Measurements from ENCODE around the gene ULK1. TPM values are rescaled to one million over a fixed set of nuclear protein-coding genes. Genes with fewer than 3 reads are reported as not detected.

ULK1 gene
- total and polyA plus RNA-seq, 3 donors from 2014 or later = 29.2 to 53.5 (median 49.9) TPM

DNA sequence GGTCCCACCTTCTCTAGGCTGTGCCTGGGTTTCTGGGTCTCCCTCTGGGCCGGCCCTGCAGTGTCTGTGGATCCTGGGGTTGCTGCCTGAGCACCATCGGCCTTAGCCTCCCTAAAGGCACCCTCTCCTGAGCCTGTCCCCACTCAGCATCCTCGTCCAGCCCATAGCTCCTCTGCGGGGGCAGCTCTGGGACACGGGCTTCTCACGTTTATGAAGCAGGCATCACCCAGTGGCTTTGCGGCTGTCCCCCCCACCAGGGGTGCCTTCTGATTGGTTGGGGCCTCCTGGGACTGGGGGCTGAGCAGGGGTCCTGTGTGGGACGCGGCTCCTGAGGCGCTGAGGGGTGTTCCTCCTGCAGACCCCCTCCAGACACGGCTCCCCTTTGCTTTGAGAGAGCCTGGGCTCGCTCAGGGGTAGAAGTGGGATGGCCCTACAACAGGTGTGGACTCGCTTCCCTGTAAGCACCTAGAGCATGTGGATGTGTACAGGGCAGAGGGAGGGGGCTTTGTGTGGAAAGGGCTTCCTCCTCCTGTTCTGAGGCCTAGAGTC, 10.7 kb downstream of the ULK1 start:
- no peaks in the 10 kb centered on the region for H3K27me3 ChIP-seq
- H3K4me3 ChIP-seq = no peak overlapping the region
- 85 to 89% methylated on average over 4 to 13 of the region's 13 CpGs for WGBS, 2 donors
- H3K4me1 ChIP-seq = peaks cover 17% of the 10 kb centered on the region
- no peak for TF ChIP-seq POLR2A (IDR thresholded peaks at IDR 0.05)
- TF ChIP-seq, protein P1, sequence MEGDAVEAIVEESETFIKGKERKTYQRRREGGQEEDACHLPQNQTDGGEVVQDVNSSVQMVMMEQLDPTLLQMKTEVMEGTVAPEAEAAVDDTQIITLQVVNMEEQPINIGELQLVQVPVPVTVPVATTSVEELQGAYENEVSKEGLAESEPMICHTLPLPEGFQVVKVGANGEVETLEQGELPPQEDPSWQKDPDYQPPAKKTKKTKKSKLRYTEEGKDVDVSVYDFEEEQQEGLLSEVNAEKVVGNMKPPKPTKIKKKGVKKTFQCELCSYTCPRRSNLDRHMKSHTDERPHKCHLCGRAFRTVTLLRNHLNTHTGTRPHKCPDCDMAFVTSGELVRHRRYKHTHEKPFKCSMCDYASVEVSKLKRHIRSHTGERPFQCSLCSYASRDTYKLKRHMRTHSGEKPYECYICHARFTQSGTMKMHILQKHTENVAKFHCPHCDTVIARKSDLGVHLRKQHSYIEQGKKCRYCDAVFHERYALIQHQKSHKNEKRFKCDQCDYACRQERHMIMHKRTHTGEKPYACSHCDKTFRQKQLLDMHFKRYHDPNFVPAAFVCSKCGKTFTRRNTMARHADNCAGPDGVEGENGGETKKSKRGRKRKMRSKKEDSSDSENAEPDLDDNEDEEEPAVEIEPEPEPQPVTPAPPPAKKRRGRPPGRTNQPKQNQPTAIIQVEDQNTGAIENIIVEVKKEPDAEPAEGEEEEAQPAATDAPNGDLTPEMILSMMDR (IDR thresholded peaks at IDR 0.05) = no peak
- intact Hi-C loops (cut with DNase I; ENCODE audit: low total_unique reads) = no loop called here
- no peak overlapping the region for H3K27ac ChIP-seq
- no peaks in the 10 kb centered on the region for H3K36me3 ChIP-seq (ENCODE audit: low read depth, missing control alignments)
- H3K9me3 ChIP-seq = no peaks in the 10 kb centered on the region
- no peak for DNase-seq

DNA sequence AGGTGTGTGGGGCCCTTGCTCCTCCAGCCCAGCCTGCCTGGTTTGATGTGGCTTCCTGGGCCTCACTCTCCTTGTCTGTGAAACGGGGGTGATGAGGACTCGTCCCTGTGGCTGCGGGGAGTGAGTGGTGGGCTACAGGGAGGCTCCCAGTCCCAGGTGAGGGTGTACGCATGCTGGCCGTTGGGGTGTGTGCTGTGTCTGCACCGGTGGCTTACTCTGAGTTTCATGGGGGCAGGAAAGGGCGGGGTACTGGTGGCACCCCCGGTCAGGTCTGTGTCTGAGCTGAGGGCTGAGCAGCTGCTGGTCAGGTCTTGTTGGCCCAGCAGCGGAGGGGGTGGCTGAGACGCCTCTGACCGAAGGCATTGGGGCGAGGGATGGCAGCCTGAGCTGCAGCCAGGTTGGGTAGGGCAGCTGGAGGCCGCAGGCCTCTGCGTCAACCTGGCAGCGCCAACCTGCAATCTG, 11.2 kb downstream of the ULK1 start:
- 88 to 93% methylated on average over 14 to 15 of the region's 15 CpGs for WGBS, 2 donors
- Histone ChIP-seq H3K4me1 (peaks cover 17% of the 10 kb centered on the region), H3K36me3 (ENCODE audit: low read depth, missing control alignments) (no peaks in the 10 kb centered on the region), H3K27me3 (no peaks in the 10 kb centered on the region), H3K27ac (no peak overlapping the region), H3K9me3 (no peaks in the 10 kb centered on the region), H3K4me3 (no peak overlapping the region)
- no peak for DNase-seq
- intact Hi-C loops (cut with DNase I; ENCODE audit: low total_unique reads) = no loop called here
- no peak for TF ChIP-seq POLR2A (IDR thresholded peaks at IDR 0.05)
- TF ChIP-seq, protein P1 (IDR thresholded peaks at IDR 0.05) = no peak

DNA sequence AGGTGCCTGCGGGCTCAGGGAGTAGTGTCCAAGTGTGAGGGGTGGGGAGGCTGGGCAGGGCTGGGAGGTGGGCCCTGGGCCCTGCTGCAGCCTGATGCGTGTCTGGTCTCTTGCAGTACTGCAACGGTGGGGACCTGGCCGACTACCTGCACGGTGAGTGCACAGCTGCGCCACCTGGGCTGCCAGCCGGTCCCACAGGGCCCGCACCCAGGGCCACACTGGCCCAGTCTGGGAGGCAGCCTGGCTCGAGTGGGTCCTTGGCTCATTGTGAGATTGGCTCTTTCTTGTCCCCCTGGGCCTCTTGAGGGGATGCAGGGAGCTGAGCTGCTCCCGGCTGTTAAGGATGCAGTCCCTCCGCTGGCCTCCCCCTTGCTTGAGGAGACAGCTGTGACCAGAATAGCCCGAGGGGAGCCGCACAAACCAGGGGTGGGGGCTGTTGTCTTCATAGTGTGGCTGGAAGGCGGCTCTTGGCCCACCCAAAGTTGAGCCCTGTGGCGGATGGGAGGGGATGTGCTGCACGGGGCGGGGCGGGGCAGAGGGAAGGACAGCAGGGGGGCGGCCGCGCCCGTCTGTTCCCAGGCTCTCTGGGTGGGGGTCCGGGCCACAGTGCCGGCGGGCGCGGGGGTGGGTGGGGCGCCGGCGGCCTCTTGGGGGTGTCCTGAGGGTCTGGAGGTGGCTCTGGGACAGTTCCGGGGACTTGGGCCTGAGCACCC, 13.1 kb downstream of the ULK1 start:
- Histone ChIP-seq H3K27ac (no peak overlapping the region), H3K36me3 (ENCODE audit: low read depth, missing control alignments) (no peaks in the 10 kb centered on the region), H3K27me3 (no peaks in the 10 kb centered on the region), H3K4me3 (no peak overlapping the region), H3K4me1 (peaks cover 8% of the 10 kb centered on the region), H3K9me3 (no peaks in the 10 kb centered on the region)
- intact Hi-C loops (cut with DNase I; ENCODE audit: low total_unique reads) = no loop called here
- DNase-seq = no peak
- 58 to 70% methylated on average over 6 to 26 of the region's 31 CpGs for WGBS, 2 donors
- TF ChIP-seq, protein P1 (IDR thresholded peaks at IDR 0.05) = no peak
- no peak for TF ChIP-seq POLR2A (IDR thresholded peaks at IDR 0.05)

DNA sequence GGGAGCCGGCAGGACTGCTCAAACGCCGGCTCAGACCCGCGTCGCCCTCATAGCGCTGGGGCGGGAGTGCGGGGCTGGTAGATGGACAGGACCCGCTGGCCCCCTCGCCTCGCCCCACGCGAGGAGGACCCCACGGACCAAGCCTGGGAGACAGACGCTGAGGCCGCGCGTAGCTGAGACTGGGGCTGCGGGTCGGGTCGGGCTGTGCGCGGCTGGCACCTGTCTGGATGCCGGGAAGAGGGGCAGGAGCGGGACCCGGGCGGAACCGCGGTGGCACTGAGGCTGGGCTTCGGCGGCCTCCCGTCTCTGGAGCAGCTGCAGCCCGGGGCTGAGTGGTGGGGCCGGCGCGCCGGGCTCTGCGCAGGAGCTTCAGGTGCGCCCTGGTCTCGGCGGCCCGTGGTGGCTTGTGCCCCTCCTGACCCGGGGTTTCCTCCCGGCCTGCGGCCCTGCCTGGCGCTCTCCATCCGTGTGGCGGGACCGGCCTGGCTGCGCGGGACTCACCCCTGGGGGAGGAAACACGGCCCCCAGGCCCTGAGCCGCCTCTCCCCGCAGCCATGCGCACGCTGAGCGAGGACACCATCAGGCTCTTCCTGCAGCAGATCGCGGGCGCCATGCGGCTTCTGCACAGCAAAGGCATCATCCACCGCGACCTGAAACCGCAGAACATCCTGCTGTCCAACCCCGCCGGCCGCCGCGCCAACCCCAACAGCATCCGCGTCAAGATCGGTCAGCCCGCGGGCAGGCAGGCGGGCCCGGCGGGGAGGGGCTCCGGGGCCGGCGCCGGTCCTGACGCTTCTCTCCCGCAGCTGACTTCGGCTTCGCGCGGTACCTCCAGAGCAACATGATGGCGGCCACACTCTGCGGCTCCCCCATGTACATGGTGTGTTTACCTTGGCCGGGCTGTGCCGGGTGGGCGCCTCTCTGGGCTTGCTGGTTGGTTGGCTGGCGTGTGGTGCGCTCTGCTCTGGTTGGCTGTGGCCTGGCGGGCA, 14.0 kb downstream of the ULK1 start:
- TF ChIP-seq, protein P1 (IDR thresholded peaks at IDR 0.05) = no peak
- no peak for TF ChIP-seq POLR2A (IDR thresholded peaks at IDR 0.05)
- H3K36me3 ChIP-seq (ENCODE audit: low read depth, missing control alignments) = no peaks in the 10 kb centered on the region
- peaks cover 11% of the 10 kb centered on the region for H3K4me1 ChIP-seq
- peak overlapping the region in 1 of 2 donors; percentile 17 for H3K4me3 ChIP-seq
- H3K27me3 ChIP-seq = no peaks in the 10 kb centered on the region
- H3K27ac ChIP-seq = no peak overlapping the region
- no peak for DNase-seq
- 47 to 77% methylated on average over 26 to 92 of the region's 96 CpGs for WGBS, 2 donors
- no peaks in the 10 kb centered on the region for H3K9me3 ChIP-seq
- intact Hi-C loops (cut with DNase I; ENCODE audit: low total_unique reads) = no loop called here
